ENCODE measurements around the gene NOTCH1. TPM values are rescaled to one million over a fixed set of nuclear protein-coding genes. Genes with fewer than 3 reads are reported as not detected.

NOTCH1 gene
- total RNA-seq, 1 experiment from 2014 or later: 39.2 TPM

DNA sequence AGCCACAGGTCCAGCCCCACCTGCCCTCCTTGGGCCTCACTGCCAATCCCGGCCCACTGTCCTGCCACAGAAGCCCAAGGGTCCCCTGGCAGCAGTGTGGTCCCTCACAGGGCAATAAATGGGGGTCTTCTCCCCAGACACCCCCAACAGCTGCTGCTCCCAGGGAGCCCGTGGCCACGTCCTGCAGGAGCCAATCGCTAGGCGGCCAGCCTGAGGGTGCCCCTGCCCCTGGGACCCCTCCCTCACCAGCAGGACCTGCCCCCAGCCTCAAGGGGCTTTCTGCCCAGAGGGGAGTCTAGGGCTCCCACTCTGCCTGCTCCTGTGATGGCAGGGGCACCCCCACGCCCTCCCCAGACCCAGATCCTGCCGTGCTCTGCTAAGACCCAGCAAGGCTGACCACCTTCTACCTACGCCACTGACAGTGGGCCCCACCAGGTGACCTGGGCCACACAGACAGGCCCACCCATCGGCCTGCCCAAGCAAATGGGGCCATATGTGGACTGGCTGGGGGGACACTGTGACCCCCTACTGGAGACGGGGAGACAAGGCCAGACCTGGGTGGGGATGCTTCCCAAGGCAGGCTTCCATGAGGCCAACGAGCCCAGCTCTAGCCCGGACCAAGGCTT lies 17.0 kb downstream of the NOTCH1 start:
- TF ChIP-seq EZH2 (IDR thresholded peaks at IDR 0.05; ENCODE audit: low read depth) (no peak), CTCF (conservative IDR thresholded peaks at IDR 0.05) (no peak)
- H3K27me3 ChIP-seq (ENCODE audit: insufficient read depth, low read depth): no peaks in the 10 kb centered on the region
- H3F3A ChIP-seq (ENCODE audit: insufficient read depth, low read depth): no peaks in the 10 kb centered on the region; the same call in 1 of the 2 replicates
- no peaks in the 10 kb centered on the region for H3K79me2 ChIP-seq (ENCODE audit: low read depth)
- peaks cover 12% of the 10 kb centered on the region; the same call in 1 of the 2 replicates for H4K20me1 ChIP-seq (ENCODE audit: insufficient read depth)
- no peaks in the 10 kb centered on the region for H3K9me2 ChIP-seq (ENCODE audit: insufficient read depth)
- H3K27ac ChIP-seq: no peak overlapping the region
- H3K4me3 ChIP-seq: no peak overlapping the region
- CTCF ChIA-PET: no interaction called here
- intact Hi-C loops (cut with micrococcal nuclease; ENCODE audit: unreplicated experiment): no loop called here
- no peak for DNase-seq
- no peaks in the 10 kb centered on the region for H3K36me3 ChIP-seq (ENCODE audit: low read depth)
- no peak overlapping the region for H2AFZ ChIP-seq
- H3K4me2 ChIP-seq: no peak overlapping the region
- no peaks in the 10 kb centered on the region for H3K4me1 ChIP-seq (replicated peaks; ENCODE audit: insufficient read depth)
- POLR2A ChIA-PET (ENCODE audit: unreplicated experiment): no interaction called here
- no TSS peak for BruUV-seq (replicated peaks)
- H3K9me3 ChIP-seq (ENCODE audit: insufficient read depth, low read depth): no peaks in the 10 kb centered on the region

DNA sequence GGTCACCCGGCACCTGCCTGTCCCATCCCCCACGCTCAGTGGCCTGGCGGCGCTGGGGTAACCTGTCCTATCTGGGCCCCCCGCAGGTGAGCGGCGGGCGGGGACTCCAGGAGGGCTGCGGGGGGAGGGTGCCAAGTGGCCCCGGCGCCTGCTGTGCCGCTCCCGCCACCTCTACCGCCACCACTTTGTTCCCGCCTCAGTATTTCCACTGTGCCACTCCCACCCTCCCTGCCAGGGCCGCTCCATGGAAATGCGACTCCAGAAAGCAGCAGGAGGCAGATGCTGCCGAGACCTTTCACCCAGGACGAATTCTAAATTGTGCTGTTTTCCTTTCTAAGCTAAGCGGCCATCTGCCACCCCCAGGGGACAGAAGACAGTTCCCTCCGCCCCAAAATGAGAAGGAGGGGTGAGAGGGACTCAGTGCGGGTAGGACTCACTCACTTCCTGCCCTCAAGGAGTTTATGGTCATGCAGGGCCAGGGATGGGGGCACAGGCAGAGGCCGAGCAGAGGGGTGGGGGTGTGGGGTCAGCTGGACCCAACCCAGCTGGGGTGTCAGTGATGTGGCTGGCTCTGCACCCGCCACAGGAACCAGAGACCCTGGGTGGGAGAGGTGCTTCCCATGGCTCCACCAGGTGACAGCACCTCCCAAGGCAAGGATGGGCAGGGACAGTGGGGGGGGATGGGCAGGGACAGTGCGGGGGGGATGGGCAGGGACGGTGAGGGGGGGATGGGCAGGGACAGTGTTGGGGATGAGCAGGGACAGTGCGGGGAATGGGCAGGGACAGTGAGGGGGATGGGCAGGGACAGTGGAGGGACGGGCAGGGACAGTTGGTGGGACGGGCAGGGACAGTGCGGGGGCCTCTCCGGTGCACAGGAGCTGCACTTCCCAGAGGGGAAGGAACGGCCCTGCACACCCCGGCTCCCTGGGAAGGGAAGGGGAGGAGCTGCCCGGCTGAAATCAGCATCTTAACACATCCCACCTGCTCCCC lies 17.8 kb downstream of the NOTCH1 start:
- DNase-seq: no peak
- Histone ChIP-seq H3F3A (ENCODE audit: insufficient read depth, low read depth) (no peaks in the 10 kb centered on the region), H3K36me3 (ENCODE audit: low read depth) (no peaks in the 10 kb centered on the region), H2AFZ (no peak overlapping the region), H3K4me1 (replicated peaks; ENCODE audit: insufficient read depth) (no peaks in the 10 kb centered on the region), H4K20me1 (ENCODE audit: insufficient read depth) (peaks cover 12% of the 10 kb centered on the region; the same call in 1 of the 2 replicates), H3K27me3 (ENCODE audit: insufficient read depth, low read depth) (no peaks in the 10 kb centered on the region), H3K4me2 (no peak overlapping the region), H3K9me2 (ENCODE audit: insufficient read depth) (no peaks in the 10 kb centered on the region), H3K4me3 (no peak overlapping the region), H3K79me2 (ENCODE audit: low read depth) (no peaks in the 10 kb centered on the region), H3K27ac (no peak overlapping the region), H3K9me3 (ENCODE audit: insufficient read depth, low read depth) (no peaks in the 10 kb centered on the region)
- ChIA-PET CTCF (no interaction called here), POLR2A (ENCODE audit: unreplicated experiment) (no interaction called here)
- BruUV-seq (replicated peaks): no TSS peak
- TF ChIP-seq CTCF (conservative IDR thresholded peaks at IDR 0.05) (no peak), EZH2 (IDR thresholded peaks at IDR 0.05; ENCODE audit: low read depth) (no peak)
- intact Hi-C loops (cut with micrococcal nuclease; ENCODE audit: unreplicated experiment): no loop called here

- POLR2A ChIA-PET (ENCODE audit: unreplicated experiment): no interaction called here
- CTCF ChIA-PET: no interaction called here
These were observed 18.7 kb downstream of the NOTCH1 start for GRCh38 chr9:136527131-136527530.

More at GRCh38 chr9:136527131-136527530, 18.7 kb downstream of the NOTCH1 start:
- Histone ChIP-seq H3K36me3 (ENCODE audit: low read depth) (no peaks in the 10 kb centered on the region), H3K4me3 (no peak overlapping the region), H4K20me1 (ENCODE audit: insufficient read depth) (peaks cover 12% of the 10 kb centered on the region; the same call in 1 of the 2 replicates), H3K79me2 (ENCODE audit: low read depth) (no peaks in the 10 kb centered on the region), H3K27ac (no peak overlapping the region), H3K9me2 (ENCODE audit: insufficient read depth) (no peaks in the 10 kb centered on the region), H3F3A (ENCODE audit: insufficient read depth, low read depth) (no peaks in the 10 kb centered on the region), H3K4me2 (no peak overlapping the region), H3K27me3 (ENCODE audit: insufficient read depth, low read depth) (no peaks in the 10 kb centered on the region), H3K4me1 (replicated peaks; ENCODE audit: insufficient read depth) (no peaks in the 10 kb centered on the region), H2AFZ (no peak overlapping the region), H3K9me3 (ENCODE audit: insufficient read depth, low read depth) (no peaks in the 10 kb centered on the region)
- no peak for TF ChIP-seq EZH2 (IDR thresholded peaks at IDR 0.05; ENCODE audit: low read depth)
- no peak for TF ChIP-seq CTCF (conservative IDR thresholded peaks at IDR 0.05)
- intact Hi-C loops (cut with micrococcal nuclease; ENCODE audit: unreplicated experiment): no loop called here
- no TSS peak for BruUV-seq (replicated peaks)
- no peak for DNase-seq
